ENCODE results near the gene AOPEP.

The AOPEP gene

DNA sequence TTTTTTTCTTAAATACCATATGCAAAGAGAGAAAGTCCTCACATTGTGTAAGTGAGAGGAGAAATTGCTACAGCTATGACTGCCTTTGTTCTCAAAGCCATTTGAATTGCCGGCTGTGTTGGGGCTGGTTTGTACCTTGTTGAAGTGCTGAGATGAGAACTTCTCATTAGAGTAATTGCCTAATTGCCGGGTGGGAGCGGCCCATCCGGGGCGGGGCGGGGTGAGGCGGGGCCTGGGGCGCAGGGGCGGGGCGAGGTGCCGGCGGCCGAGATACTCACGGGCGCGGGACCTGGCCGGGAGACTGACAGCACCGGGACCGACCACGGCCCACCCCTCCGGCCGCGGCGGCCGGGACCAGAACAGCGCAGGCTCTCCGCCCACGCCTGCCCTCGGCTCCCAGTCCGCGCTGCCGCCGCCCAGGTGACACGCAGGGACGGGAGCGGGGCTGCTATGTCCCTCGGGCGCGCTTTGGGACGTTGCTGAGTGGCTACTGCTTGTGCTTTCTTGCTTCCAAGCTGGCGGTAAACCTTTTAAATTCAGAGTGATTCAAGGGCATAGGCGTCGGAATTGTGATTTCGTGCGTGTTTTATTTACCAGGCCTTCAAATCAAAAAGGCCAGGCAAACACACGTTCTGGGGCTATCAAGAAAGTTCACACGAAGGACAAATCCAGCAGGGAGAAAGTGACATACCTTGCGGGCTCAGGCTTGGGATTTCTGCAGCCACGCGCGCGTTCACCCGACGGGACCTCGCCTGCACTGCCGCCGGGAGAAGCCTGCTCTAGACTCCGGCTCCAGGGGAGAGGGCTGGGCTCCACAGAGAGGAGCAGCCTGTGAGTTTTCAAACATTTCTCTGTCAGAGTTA, 322.0 kb downstream of the AOPEP start:
- DNase-seq = peak; percentile 57

DNA sequence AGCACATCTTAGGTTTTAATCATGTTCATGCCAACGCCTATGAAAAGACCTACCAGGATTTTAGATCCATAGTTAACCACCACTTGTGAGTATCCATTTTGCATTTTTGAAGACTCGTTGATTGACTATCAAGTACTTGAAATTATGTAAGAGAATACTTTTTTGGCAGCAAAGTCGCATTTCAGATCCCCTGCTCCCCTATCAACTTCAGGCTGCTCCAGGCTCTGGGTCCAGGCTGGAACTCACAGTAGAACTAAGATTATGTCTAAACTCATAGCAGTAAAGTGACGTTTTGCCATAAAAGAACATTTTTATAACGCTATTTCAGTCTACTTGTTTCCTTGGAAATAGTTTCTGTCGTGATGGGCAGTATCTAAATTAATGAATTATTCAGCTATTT, 323.3 kb downstream of the AOPEP start:
- DNase-seq = no peak

DNA sequence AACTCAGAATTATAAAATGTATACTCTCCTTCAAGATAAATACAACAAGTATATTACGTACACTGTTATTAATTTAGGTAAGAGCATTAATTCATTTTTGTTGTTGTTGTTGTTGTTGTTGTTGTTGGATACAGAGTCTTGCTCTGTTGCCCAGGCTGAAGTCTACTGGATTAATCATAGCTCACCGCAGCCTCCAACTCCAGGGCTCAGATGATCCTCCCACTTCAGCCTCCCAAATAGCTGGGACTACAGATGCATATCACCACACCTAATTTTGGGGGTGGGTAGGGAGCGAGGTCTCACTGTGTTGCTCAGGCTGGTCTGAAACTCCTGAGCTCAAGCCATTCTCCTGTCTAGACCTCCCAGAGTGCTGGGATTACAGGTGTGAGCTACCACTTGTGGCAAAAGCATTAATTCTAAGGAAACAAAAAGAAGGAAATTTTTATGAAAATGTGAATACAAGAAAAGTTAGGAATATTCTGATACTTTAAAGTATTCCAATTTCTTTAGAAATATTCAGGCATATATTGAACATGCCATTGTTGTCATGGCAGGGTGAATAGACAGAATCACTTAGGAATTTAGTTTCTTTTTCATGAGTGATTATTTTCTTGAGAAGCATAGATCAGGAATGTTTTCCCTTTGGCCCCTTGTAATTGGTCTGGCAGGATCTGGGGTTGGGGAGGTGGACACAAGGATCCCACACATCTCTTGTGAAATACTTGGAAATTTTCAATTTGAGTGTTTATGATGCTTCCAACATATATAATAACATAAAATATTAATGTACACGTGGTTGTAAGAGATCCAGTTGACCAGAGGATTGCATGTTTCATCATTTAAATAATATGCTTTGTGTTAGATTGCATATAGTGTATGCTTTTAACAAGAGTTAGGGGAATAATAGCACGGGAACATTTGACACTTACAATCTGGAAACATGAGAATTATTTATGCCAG, 327.4 kb downstream of the AOPEP start:
- no peak for DNase-seq

DNA sequence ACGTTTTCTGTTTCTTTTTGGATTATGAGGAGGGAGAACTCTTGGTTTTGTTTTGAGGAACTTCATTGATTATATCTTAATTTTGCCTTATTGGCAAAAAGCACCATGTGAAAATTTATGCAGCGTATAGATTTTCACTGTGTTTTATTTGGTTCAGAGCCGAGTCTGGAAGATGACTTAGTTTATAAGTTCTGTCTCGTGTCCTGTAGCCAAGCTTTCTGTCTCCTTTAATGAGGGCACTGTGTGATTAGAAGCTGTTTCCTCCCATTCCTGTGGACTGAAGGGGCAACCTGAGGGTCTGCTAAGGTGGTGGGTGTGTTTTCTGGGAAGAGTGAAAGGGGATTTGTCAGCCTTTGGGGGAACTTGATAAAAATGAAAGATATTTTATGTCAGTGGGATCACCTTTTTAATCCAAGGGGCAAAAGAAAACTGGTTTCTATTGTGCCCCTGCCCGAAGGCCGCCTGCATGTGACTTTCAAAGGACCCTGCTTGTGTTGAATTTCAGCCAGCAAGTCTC, 328.9 kb downstream of the AOPEP start:
- DNase-seq = no peak

DNA sequence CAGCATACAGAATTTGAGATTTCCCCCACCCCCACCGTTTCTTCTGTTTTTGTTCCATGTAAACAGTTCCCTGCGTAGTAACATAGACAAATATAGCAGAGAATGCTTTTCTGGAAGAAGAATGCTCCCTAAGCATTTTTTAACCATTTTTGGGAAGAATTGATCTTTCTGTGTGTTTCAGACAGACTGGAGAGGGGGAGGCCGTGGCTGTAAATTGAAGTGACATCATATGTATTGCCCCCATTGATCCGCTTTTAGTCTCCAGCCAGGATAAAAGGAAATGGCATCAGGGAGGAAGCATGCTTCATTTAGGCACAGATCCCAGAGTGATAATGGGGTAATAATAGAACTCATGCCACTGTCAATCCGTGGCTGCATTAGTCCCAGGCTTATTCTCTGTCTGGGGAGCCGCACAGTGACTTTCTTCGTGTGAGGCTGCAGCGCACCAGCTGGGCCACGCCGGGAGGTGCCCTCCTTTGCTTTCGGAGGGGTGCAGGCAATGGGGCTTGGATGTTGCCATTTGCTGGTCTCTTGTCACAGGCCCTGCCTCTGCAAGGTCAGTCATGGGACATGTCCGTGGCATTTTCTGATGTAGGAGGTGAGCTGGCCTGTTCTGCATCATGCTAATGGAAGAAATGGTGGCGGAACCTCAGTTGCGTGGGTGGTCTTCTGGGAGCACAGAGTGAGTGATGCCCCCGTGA, 329.5 kb downstream of the AOPEP start:
- DNase-seq = no peak

DNA sequence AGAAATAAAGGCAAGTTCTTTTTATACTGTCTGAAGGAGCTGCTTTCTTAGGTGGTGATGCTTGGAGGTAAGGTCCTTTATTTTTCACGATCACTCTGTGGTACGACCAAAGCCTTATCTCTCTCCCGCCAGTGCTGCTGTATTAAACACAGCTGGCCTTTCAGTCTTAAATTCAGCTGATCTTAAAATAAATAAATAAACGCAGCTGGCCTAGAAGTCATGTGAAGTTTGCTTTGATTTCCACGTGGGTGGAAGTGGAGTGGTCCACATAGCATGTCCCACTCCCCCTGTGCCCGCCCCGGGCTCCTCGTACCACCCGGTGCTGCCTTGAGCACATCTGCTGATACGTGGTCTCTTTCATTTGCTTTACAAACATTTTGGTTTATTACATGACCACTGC, 330.6 kb downstream of the AOPEP start:
- DNase-seq = no peak

DNA sequence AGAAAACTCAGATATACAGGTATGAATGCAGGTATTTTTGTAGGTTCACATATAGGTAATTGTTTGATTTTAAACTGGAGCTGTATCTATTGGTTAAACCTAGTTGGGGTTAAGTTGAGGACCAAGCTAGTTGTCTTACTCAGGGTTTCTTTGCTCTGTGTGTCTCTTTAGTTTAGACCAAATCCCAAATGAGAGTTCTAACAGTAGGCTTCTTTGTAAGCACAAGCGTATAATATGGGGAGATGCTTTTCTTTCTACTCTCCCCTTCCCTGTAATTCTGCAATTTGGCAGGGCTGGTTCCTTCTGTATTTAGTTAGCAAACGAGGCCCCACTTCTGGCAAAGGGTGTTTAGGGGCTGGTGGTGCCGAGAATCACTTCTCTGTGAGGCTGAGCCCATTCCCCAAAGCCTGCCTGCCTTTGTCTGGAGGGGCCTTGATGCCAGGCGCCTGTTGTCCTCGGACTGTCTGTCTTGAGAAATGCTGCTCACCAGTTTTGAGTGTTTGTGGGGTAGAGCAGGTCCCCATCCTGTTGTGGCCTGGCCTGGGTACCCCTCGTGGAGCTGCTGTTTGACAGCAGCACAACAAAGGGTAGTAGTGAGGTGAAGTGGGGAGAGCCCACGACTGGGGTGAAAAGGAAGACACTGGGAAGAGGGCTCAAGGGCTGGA, 331.8 kb downstream of the AOPEP start:
- no peak for DNase-seq

DNA sequence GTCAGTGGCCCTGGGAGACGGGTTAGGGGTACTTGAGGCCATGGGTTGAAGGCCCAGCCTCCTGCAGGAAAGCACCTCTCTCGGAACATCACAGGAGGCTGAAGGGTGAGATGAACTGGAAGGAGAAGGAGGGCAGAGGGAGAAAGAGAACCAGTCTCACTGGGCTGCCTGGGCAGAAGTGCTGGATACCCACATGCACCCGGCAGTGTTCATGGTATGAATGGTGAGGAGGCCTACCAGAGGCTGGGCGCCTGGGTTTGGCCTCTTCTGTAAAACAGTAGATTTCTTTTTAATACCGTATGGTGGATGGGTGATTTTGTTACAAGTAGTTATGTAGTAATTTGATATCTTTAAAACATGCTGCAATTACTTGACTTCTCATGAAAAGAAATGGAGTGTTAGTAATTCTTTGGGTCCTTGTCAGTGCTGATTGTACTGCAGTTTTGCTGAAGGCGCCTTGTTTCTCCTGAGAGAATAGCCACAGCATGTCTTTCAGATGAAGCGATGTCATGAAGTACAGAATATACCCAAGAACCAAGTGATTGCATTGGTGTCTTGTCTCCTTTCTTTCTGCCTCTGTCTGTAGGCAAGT, 332.4 kb downstream of the AOPEP start:
- no peak for DNase-seq

DNA sequence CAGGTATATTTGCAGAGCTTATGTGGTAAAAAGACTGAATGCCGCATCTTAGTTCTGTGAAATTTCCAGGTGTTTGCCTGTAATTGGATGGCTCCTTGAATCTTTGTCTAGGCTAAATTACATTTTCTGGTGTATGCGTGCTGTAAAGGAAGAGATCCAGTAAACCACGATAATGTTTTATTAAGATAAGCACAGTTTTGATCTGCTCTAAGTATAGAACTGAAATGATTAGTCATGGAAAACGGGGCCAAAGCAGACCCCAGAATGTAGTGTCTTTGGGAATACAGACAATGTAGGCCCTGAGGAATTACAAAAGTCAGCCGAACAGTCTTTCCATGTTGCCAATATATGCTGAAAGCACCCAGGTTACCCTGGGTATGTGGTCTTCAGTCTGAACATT, 333.7 kb downstream of the AOPEP start:
- no peak for DNase-seq

DNA sequence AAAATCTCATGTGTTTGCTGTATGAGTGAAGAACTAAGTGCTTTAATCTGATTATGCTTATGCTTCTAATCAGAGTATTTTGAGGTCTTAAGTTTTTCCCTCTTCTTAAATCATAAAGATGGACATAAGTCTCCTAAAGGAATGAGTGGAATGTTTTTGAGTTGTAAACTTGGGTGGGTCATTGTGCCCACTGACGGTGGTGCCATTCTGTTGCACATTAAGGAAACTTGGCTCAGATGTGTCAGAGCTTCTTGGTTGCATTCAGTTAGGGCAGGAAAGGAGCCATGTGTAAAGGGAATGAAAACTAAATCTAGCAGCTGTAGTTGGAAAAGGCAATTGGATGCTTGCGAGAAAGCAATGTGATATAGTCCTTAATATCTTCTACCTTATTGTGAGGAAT, 334.4 kb downstream of the AOPEP start:
- DNase-seq = no peak

DNA sequence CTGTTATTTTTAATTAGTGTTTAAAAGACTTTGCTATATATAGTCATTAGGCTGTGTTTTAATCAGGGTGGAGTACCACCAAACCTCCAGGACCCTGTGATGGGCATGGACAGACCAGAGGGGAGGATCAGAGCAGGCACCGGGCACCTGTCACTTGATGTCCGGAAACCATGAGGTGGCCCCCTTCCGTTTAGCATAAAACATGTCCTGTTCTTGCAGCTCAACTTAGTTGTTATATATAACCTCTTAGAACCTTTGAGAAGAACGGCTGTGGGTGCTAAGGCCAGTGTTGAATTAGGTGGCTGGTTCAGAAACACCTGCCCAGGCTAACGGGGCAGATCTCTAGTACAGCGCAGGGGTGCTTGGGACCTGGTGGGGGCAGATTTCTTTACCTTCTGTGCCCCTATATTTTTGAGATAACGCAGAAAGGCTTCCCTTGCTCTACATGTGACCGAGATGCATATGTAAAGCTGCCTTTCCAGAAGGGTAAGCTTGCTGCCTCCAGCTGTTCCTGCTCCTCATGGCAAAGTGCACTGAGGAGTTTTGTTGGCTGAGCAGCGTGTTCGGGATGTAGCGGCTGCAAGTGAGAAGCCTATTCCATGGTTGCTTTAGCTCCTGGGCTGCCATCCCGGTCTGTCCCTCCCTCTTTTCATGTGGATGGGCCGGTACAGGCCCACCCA, 335.6 kb downstream of the AOPEP start:
- DNase-seq = no peak

DNA sequence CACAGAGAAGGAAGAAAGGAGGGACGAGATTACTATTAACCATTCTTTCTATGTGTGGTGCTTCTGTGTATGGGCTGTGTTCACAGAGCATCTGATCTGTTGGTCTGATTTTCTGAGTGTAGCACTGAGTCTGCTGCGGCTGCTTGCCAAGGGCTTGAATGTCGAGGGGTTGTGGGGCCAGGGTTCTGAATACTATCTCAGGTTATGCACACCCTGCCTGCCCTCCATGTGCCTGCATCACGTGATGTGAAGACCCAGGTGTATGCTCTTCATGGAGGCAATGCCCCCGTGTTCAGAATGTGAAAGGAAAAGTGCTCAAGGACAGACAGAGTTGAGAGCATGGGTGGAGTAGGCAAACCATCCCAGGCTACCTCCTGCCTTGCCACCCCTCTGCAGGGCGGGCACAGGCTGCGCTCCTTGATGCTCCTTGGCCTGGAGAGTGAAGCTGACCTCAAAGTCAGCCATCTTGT, 336.1 kb downstream of the AOPEP start:
- DNase-seq = no peak

DNA sequence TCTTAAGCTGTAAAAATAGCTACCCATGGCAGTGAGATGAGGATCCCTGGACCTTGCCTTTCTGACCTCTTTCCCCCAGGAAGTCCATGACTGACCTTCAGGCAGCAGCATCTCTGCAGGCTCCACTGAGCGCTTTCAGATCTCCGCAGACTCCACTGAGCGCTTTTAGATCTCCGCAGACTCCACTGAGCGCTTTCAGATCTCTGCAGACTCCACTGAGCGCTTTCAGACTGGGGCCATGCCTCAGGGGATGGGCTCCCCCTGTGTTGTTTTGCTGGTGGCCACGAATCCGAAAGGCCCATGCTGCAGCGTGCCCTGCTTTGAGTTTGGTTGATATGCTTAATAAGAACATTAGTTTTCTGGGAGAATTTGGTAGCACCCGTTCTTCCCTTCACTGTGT, 336.8 kb downstream of the AOPEP start:
- DNase-seq = no peak

DNA sequence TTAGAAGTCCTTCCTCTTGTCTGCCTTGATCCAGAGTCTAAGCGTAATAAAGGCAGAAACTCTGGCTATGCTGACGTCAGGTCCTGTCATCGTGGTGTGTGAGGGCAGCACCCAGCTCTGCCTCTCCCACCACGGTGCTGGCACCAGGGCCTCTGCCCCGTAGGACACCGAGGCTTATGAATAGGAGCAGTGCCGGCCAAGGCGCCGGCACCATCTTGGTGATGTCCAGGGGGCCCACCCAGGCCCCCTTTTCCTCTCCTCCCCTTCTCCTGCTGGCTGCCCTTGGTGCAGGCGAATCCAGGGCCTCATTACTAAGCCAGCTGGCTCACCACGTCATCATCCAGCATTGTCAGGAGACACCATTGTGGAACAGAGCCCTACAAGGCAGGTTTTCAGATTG, 338.7 kb downstream of the AOPEP start:
- no peak for DNase-seq

DNA sequence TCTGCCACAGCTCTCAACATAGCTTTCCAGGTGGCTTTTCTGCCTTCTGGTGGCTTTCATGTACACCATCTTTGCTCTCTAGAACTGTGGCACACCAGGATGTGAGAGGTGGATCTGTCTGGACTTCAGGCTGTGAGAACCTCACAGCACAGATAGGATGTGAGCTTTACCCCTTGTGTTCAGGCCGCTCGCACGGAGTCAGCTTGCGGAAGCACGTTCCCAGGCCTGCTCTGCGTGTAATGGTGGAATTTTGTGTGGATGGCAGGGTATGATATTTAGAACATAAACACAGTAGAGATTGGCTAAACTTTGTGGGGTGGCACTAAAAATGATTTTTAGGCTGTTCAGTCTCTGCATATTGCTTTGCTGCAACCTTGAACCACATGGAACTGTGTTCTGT, 340.6 kb downstream of the AOPEP start:
- DNase-seq = no peak

DNA sequence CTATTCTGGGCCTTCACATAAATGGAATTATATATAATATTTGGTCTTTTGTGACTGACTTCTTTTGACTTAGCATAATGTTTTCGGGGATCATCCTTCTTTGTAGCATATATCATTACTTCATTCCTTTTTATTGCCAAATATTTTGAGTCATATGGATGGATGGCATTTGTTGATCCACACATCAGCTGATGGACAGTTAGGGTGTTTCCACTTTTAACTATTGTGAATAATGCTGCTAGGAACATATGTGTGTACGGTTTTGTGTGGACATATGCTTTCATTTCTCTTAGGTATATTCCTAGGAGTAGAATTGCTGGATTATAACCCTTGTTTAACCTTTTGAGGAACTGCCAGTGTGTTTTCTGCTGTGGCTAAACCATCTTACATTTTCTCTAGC, 341.4 kb downstream of the AOPEP start:
- no peak for DNase-seq

DNA sequence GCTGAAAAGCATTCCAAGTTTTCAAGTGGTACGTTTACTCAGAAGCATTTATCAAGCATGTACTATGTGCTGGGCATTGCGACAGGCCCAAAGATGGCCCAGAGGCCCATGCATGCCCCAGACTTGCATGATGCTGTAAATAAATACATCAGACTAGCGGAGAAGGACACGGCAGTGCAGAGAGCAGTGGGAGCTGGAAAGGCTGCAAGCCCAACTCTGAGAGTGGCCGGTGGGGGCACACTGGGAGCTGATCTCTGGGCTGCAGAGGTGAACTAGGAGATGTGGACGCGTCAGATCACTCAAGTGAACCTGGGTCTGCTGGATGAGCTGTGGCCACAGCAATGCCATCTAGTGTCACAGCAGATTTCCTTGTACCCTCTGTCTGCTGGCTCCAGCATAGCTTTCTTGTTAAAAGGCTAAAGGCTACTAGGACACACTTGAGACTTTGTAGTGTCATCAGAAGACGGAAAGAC, 344.1 kb downstream of the AOPEP start:
- no peak for DNase-seq

DNA sequence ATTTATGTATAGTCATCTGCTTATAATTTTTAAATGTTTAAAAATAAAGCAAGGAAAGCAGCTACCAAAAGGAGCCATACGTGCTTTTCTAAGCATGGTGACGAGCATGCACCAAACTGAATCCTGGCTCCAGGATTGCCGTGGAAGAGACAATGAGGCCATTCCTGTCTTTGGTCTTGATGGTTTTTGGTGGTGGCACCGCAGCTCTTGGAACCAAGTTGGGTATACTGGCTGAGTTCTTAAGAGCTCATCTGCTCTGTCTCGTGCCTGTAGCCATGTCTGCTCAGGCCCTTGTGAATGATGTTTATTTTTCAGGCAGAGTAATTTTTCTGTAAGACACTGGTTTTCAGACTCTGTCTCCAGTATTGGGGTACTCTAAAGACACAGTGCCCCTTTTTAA, 345.0 kb downstream of the AOPEP start:
- DNase-seq = no peak

DNA sequence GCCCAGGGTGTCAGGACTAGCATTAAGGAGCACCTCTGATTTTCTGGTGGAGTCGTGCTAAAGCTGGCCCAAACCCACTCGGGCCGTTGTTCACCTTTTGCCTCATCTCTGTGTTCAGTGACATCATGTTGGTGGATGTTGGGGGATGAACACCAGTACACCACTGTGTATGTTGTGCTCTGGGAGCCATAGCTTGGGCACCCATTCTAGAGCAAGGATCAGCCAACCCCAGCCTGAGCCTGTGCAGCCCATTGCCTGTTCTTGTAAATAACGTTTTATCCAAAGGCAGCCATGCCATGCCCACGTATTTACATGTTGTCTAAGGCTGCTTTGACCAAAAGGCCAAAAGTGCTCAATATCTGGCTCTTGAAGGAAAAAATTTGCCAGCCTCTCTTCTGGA, 345.4 kb downstream of the AOPEP start:
- DNase-seq = no peak

DNA sequence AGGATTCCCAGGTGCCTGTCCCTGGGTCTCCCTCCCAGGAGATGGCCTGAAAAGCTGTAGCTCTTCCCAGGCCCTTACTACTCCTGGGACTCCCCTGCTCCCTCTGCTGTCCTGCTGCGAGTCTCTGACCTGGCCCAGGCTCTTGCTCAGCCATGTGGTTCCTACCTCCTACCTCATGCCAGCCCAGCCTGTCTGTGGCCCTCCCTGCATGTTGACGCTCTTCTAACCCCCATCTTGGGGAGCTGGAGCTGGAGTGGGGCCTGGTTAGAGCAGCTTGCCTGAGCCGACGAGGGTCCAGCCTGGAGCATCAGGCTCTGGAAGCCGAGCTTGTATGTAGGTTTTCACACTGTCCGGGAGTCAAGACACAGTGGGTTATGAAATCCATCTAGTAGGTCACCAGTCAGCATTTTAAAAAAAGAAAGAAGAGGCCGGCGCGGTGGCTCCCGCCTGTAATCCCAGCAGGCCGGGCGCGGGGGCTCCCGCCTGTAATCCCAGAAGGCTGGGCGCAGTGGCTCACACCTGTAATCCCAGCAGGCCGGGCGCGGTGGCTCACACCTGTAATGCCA, 346.6 kb downstream of the AOPEP start:
- DNase-seq = no peak

DNA sequence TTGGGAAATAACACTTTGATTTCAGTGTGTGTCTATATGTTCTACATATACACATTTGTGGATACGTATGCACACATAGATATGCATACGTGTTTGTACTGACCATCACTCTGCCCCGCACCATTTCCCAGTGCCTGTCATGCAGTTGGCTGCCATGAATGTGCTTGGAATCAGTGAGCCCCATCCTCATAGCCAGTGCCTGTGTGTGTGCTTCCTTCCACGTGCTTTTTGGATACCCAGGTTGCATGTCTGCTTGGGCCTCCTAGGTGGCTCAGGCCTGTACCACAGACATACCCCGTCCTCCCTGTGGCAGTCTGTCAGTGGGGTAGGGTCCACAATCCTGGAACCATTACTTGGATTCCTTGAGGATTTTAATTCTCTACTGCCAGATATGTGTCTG, 347.4 kb downstream of the AOPEP start:
- no peak for DNase-seq

All from activated CD4-positive, alpha-beta T cell treated with anti-CD3 and anti-CD28 coated beads, Interleukin-10, Interleukin-2, amounts not matched to agents 100 ng/mL and 50 ng/mL, durations not matched to agents 16 hours and 8 hours (primary cell).